ENCODE results near the gene ACER3.
"Not testable (repeated sequence)": the region's sequence is repeated elsewhere in the genome, so short reads cannot be mapped to it uniquely, and the experiment has no call there.

ACER3 gene

DNA sequence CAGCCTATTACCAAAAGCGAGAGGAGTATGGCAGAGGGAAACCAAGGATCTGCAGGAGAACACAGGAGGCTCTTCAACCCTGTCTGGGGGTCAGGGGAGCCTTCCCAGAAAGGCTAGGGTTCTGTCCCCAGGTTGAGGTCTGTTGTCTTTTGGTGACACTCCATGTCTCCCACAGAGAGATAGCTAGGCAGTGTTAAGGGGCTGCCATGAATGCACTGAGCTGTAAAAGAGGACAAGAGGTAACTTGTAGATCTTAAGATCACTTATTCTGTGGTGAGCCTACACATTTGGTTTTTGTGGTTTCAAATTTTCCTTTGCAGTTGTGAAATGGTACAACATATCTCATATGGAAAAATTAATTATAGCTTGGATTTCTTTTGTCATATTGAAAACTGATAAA lies 6.0 kb upstream of the ACER3 start (continued):
- no peak for TF ChIP-seq ZNF565 (CRISPR knock-in tag; conservative IDR thresholded peaks at IDR 0.05; ENCODE audit: low read depth)

- not testable (repeated sequence) for ATAC-seq
Observed at GRCh38 chr11:76855670-76856069, 5.0 kb upstream of the ACER3 start.

- ATAC-seq: no peak
- no peak for TF ChIP-seq ZFP30 (CRISPR knock-in tag; IDR thresholded peaks at IDR 0.05)
- TF ChIP-seq BACH2 (CRISPR knock-in tag; IDR thresholded peaks at IDR 0.05; ENCODE audit: borderline replicate concordance): no peak
- no peak for TF ChIP-seq ZNF8 (CRISPR knock-in tag; IDR thresholded peaks at IDR 0.05)
- TF ChIP-seq RARB (CRISPR knock-in tag; IDR thresholded peaks at IDR 0.05): no peak
- TF ChIP-seq, protein P1, sequence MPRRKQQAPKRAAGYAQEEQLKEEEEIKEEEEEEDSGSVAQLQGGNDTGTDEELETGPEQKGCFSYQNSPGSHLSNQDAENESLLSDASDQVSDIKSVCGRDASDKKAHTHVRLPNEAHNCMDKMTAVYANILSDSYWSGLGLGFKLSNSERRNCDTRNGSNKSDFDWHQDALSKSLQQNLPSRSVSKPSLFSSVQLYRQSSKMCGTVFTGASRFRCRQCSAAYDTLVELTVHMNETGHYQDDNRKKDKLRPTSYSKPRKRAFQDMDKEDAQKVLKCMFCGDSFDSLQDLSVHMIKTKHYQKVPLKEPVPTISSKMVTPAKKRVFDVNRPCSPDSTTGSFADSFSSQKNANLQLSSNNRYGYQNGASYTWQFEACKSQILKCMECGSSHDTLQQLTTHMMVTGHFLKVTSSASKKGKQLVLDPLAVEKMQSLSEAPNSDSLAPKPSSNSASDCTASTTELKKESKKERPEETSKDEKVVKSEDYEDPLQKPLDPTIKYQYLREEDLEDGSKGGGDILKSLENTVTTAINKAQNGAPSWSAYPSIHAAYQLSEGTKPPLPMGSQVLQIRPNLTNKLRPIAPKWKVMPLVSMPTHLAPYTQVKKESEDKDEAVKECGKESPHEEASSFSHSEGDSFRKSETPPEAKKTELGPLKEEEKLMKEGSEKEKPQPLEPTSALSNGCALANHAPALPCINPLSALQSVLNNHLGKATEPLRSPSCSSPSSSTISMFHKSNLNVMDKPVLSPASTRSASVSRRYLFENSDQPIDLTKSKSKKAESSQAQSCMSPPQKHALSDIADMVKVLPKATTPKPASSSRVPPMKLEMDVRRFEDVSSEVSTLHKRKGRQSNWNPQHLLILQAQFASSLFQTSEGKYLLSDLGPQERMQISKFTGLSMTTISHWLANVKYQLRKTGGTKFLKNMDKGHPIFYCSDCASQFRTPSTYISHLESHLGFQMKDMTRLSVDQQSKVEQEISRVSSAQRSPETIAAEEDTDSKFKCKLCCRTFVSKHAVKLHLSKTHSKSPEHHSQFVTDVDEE (CRISPR knock-in tag; IDR thresholded peaks at IDR 0.05): no peak
- TF ChIP-seq CSDC2 (CRISPR knock-in tag; IDR thresholded peaks at IDR 0.05): no peak
Observed at GRCh38 chr11:76856106-76856505, 4.6 kb upstream of the ACER3 start.

DNA sequence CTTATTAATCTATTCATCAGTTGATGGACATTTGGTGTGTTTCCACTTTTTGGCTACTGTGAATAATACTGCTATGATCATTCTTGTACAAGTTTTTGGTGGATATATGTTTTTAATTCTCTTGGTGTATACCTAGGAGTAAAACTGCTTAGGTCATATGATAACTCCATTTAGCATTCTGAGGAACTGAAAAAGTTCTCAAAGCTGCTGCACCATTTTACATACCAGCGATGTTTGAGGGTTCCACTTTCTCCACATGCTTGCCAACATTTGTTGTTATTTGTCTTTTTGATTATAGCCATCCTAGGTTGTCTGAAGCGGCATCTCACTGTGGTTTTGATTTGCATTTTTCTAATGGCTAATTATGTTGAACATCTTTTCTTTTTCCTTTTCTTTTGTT lies 4.1 kb upstream of the ACER3 start:
- no peak for ATAC-seq
- no peak for TF ChIP-seq POU6F1 (CRISPR knock-in tag; IDR thresholded peaks at IDR 0.05; ENCODE audit: borderline replicate concordance, low read depth)
- no peak for TF ChIP-seq ISL1 (CRISPR knock-in tag; IDR thresholded peaks at IDR 0.05)
- TF ChIP-seq BACH2 (CRISPR knock-in tag; IDR thresholded peaks at IDR 0.05; ENCODE audit: borderline replicate concordance): no peak

GRCh38 chr11:76857781-76858410 lies 2.8 kb upstream of the ACER3 start:
- TF ChIP-seq PATZ1 (CRISPR knock-in tag; IDR thresholded peaks at IDR 0.05; ENCODE audit: borderline replicate concordance): no peak
- TF ChIP-seq ESRRG (CRISPR knock-in tag; IDR thresholded peaks at IDR 0.05): no peak
- TF ChIP-seq CSDC2 (CRISPR knock-in tag; IDR thresholded peaks at IDR 0.05): no peak
- TF ChIP-seq, protein P1 (CRISPR knock-in tag; IDR thresholded peaks at IDR 0.05): no peak
- no peak for TF ChIP-seq TOX (CRISPR knock-in tag; IDR thresholded peaks at IDR 0.05; ENCODE audit: borderline replicate concordance)
- TF ChIP-seq RARB (CRISPR knock-in tag; IDR thresholded peaks at IDR 0.05): no peak
- no peak for TF ChIP-seq BACH2 (CRISPR knock-in tag; IDR thresholded peaks at IDR 0.05; ENCODE audit: borderline replicate concordance)
- no peak for TF ChIP-seq ZNF70 (CRISPR knock-in tag; IDR thresholded peaks at IDR 0.05)
- TF ChIP-seq SNAI2 (CRISPR knock-in tag; IDR thresholded peaks at IDR 0.05): no peak
- ATAC-seq: no peak

DNA sequence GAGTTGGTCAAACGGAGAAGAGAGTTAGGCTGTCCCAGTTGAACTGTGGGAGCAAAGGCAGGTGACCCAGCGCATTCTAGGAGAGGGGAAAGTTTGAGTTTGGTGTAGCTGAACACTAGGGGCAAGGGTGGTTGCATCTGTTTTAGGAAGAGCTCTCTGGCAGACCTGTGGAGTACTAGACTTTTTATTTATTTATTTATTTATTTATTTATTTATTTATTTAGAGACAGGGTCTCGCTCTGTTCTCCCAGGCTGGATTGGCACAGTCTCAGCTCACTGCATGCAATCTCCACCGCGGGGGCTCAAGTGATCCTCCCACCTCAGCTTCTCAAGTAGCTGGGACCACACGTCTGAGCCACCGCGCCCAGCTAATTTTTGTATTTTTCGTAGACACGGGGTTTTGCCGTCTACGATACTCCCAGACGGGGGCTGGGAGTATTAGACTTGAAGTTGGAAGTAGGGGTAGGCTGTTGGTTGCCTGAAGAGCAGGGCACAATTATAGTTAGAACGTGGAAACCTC lies 950 bp upstream of the ACER3 start:
- ATAC-seq: no peak
- TF ChIP-seq ZNF8 (CRISPR knock-in tag; IDR thresholded peaks at IDR 0.05) (no peak), TOX (CRISPR knock-in tag; IDR thresholded peaks at IDR 0.05; ENCODE audit: borderline replicate concordance) (no peak), ZFP30 (CRISPR knock-in tag; IDR thresholded peaks at IDR 0.05) (no peak), CSDC2 (CRISPR knock-in tag; IDR thresholded peaks at IDR 0.05) (no peak), RARB (CRISPR knock-in tag; IDR thresholded peaks at IDR 0.05) (no peak), GLIS3 (CRISPR knock-in tag; IDR thresholded peaks at IDR 0.05) (no peak), ZNF70 (CRISPR knock-in tag; IDR thresholded peaks at IDR 0.05) (no peak), PPARA (CRISPR knock-in tag; IDR thresholded peaks at IDR 0.05; ENCODE audit: borderline replicate concordance) (no peak), ARNTL (CRISPR knock-in tag; IDR thresholded peaks at IDR 0.05; ENCODE audit: borderline replicate concordance, low read depth) (no peak), ZNF565 (CRISPR knock-in tag; conservative IDR thresholded peaks at IDR 0.05; ENCODE audit: low read depth) (no peak), TCF4 (CRISPR knock-in tag; IDR thresholded peaks at IDR 0.05; ENCODE audit: borderline replicate concordance) (no peak)

All from SK-N-SH treated with all-trans-retinoic acid at 6 μM for 48 hours (cell line).